SK-N-SH (cell line): ENCODE data around the gene U2AF1L4. TPM values are rescaled to one million over a fixed set of nuclear protein-coding genes. Genes with fewer than 3 reads are reported as not detected.

Source experiments
- CTCF ChIA-PET: fragments of 300-600, 350-600 bp; formaldehyde crosslinking; extraction: SDS; loops from one replicate; lab custom pipeline; 2021; lab: Yijun Ruan, JAX
- POLR2A ChIA-PET: fragments of 350-600 bp; sonication (Branson Sonifier 250); formaldehyde crosslinking; extraction: SDS; loops from one replicate; lab custom pipeline; 2020; ENCODE audit warnings: antibody characterized with exemption, inconsistent platforms; lab: Yijun Ruan, JAX
- DNase-seq: peaks from one replicate; pipeline ENCODE4 v3.0.0; 2012
- H2AFZ ChIP-seq: fragments of 200-600 bp; sonication (generic); 2 replicates; pipeline ENCODE4 v1.8.1; 2016; ENCODE audit warnings: antibody characterized with exemption, mild to moderate bottlenecking, low read depth
- H3F3A ChIP-seq: fragments of 200-600 bp; sonication (generic); replicated peaks from 2 replicates; pipeline ENCODE3; 2016; ENCODE audit warnings: antibody characterized with exemption, mild to moderate bottlenecking; ENCODE audit not compliant: insufficient read depth
- H3K27ac ChIP-seq, 2 experiments: fragments of 200-500 bp in 1 of 2; fragments of 200-600 bp in 1 of 2; sonication (Bioruptor generic) in 1 of 2; sonication (generic), shearing (Covaris generic) in 1 of 2; 2 replicates each; pipeline versions ENCODE4 v1.5.1 to v1.6.1; 2014 to 2016; ENCODE audit warnings: low read depth in 2 of 2, inconsistent platforms in 1 of 2, low read length in 1 of 2, mild to moderate bottlenecking in 1 of 2, mixed read lengths in 1 of 2
- H3K27me3 ChIP-seq: fragments of 200-600 bp; sonication (generic), shearing (Covaris generic); 2 replicates; pipeline ENCODE4 v1.6.1; 2016; ENCODE audit warnings: mixed run types; ENCODE audit not compliant: insufficient read depth
- H3K36me3 ChIP-seq, 2 experiments: fragments of 200-500 bp in 1 of 2; fragments of 200-600 bp in 1 of 2; sonication (Bioruptor generic) in 1 of 2; sonication (generic) in 1 of 2; replicated peaks in 1 of 2; 2 replicates each; pipeline versions ENCODE3 to v1.5.1; 2014 to 2016; ENCODE audit warnings: low read length in 1 of 2, mild to moderate bottlenecking in 1 of 2; ENCODE audit not compliant: insufficient read depth in 2 of 2, control insufficient read depth in 1 of 2
- H3K4me1 ChIP-seq, 2 experiments: fragments of 200-500 bp in 1 of 2; fragments of 200-600 bp in 1 of 2; sonication (Bioruptor generic) in 1 of 2; sonication (generic), shearing (Covaris generic) in 1 of 2; 2 replicates each; pipeline versions ENCODE4 v1.5.1 to v1.6.1; 2014 to 2016; ENCODE audit warnings: low read depth in 1 of 2, low read length in 1 of 2, mixed run types in 1 of 2; ENCODE audit not compliant: insufficient read depth in 2 of 2, control insufficient read depth in 1 of 2
- H3K4me2 ChIP-seq: fragments of 200-600 bp; sonication (generic), shearing (Covaris generic); 2 replicates; pipeline ENCODE4 v1.6.1; 2017; ENCODE audit warnings: mixed run types
- H3K4me3 ChIP-seq, 2 experiments: fragments of 200-500 bp in 1 of 2; fragments of 200-600 bp in 1 of 2; sonication (Bioruptor generic) in 1 of 2; sonication (generic), shearing (Covaris generic) in 1 of 2; 2 replicates each; pipeline versions ENCODE4 v1.5.1 to v1.8.1; 2014 to 2016; ENCODE audit warnings: low read depth in 2 of 2, inconsistent platforms in 1 of 2, low read length in 1 of 2, mild to moderate bottlenecking in 1 of 2, mixed read lengths in 1 of 2, moderate library complexity in 1 of 2
- H3K79me2 ChIP-seq: fragments of 200-600 bp; sonication (generic); 2 replicates; pipeline ENCODE4 v1.8.1; 2017; ENCODE audit warnings: mild to moderate bottlenecking; ENCODE audit not compliant: insufficient read depth
- H3K9ac ChIP-seq: fragments of 200-600 bp; sonication (generic); 2 replicates; pipeline ENCODE4 v1.6.1; 2017; ENCODE audit warnings: mixed run types
- H3K9me2 ChIP-seq: fragments of 200-600 bp; sonication (generic); 2 replicates; pipeline ENCODE4 v1.6.1; 2017; ENCODE audit warnings: mixed run types
- H3K9me3 ChIP-seq: fragments of 200-600 bp; sonication (generic); 2 replicates; pipeline ENCODE4 v1.6.1; 2017; ENCODE audit warnings: mixed run types, mild to moderate bottlenecking, moderate library complexity
- H4K20me1 ChIP-seq: fragments of 200-600 bp; sonication (generic); 2 replicates; pipeline ENCODE4 v1.6.1; 2017; ENCODE audit warnings: mild to moderate bottlenecking, mixed run types; ENCODE audit not compliant: insufficient read depth
- CHD2 ChIP-seq: fragments of 150-350 bp; IDR thresholded peaks from 2 replicates; pipeline ENCODE4 v1.6.1; 2018; ENCODE audit warnings: low read length; ENCODE audit not compliant: partially characterized antibody
- CTCF ChIP-seq: fragments of 200-600 bp; sonication (generic); IDR thresholded peaks from 2 replicates; pipeline ENCODE4 v1.6.1; 2017; ENCODE audit warnings: antibody characterized with exemption, mild to moderate bottlenecking, moderate library complexity
- EP300 ChIP-seq, 2 experiments: IDR thresholded peaks; 2 replicates each; pipeline versions ENCODE4 v1.4.0 to v1.6.1; 2012; ENCODE audit warnings: borderline replicate concordance in 1 of 2, low read depth in 1 of 2, low read length in 1 of 2
- EZH2phosphoT487 ChIP-seq: fragments of 200-600 bp; sonication (generic); IDR thresholded peaks from 2 replicates; pipeline ENCODE4 v1.6.1; 2017; ENCODE audit warnings: low read depth, mixed run types, mild to moderate bottlenecking, antibody characterized with exemption, moderate library complexity, borderline replicate concordance
- FOSL2 ChIP-seq: IDR thresholded peaks from 2 replicates; pipeline ENCODE4 v1.4.0; 2012; ENCODE audit warnings: low read depth, mild to moderate bottlenecking, moderate library complexity, borderline replicate concordance
- FOXJ3 ChIP-seq: sonication (generic); formaldehyde crosslinking; IDR thresholded peaks from 2 replicates; pipeline ENCODE4 v1.5.1; 2020; ENCODE audit warnings: mild to moderate bottlenecking, missing genetic modification reagents
- FOXM1 ChIP-seq: IDR thresholded peaks from 2 replicates; pipeline ENCODE4 v1.4.0; 2012; ENCODE audit warnings: low read depth, mild to moderate bottlenecking
- GABPA ChIP-seq: IDR thresholded peaks from 2 replicates; pipeline ENCODE4 v1.4.0; 2012; ENCODE audit warnings: low read depth, mild to moderate bottlenecking
- GATA2 ChIP-seq: sonication (generic); formaldehyde crosslinking; IDR thresholded peaks from 2 replicates; pipeline ENCODE4 v1.5.0; 2020; ENCODE audit warnings: mild to moderate bottlenecking, missing genetic modification reagents
- IRF3 ChIP-seq: fragments of 150-350 bp; IDR thresholded peaks from 2 replicates; pipeline ENCODE4 v1.6.1; 2016; ENCODE audit warnings: mild to moderate bottlenecking, low read depth, low read length
- JUND ChIP-seq: IDR thresholded peaks from 2 replicates; pipeline ENCODE4 v1.4.0; 2012
- MAX ChIP-seq: IDR thresholded peaks from 2 replicates; pipeline ENCODE4 v1.4.0; 2012; ENCODE audit warnings: low read depth
- MEF2A ChIP-seq: IDR thresholded peaks from 2 replicates; pipeline ENCODE4 v1.4.0; 2012; ENCODE audit warnings: low read depth, borderline replicate concordance
- MXI1 ChIP-seq: IDR thresholded peaks from 2 replicates; pipeline ENCODE4 v1.6.1; 2012; ENCODE audit warnings: mild to moderate bottlenecking, low read depth, low read length, improper control_type of control experiment
- NFIC ChIP-seq: IDR thresholded peaks from 2 replicates; pipeline ENCODE4 v1.4.0; 2012; ENCODE audit warnings: borderline replicate concordance
- NRF1 ChIP-seq: IDR thresholded peaks from 2 replicates; pipeline ENCODE4 v1.6.1; 2012; ENCODE audit warnings: low read depth, mild to moderate bottlenecking, low read length
- POLR2AphosphoS5 ChIP-seq: IDR thresholded peaks from 2 replicates; pipeline ENCODE4 v1.6.1; 2012; ENCODE audit warnings: low read depth, low read length
- RCOR1 ChIP-seq: fragments of 150-350 bp; IDR thresholded peaks from 2 replicates; pipeline ENCODE4 v1.6.1; 2017; ENCODE audit warnings: antibody characterized with exemption, low read length
- RFX5 ChIP-seq: IDR thresholded peaks from 2 replicates; pipeline ENCODE4 v1.6.1; 2012; ENCODE audit warnings: mild to moderate bottlenecking, improper control_type of control experiment, low read length
- SIN3A ChIP-seq: IDR thresholded peaks from 2 replicates; pipeline ENCODE4 v1.6.1; 2012; ENCODE audit warnings: low read depth, mild to moderate bottlenecking, low read length, moderate library complexity, borderline replicate concordance
- SMC3 ChIP-seq: IDR thresholded peaks from 2 replicates; pipeline ENCODE4 v1.6.1; 2012; ENCODE audit warnings: low read depth, low read length, improper control_type of control experiment
- TAF1 ChIP-seq: IDR thresholded peaks from 2 replicates; pipeline ENCODE4 v1.6.1; 2012; ENCODE audit warnings: low read depth, mild to moderate bottlenecking, low read length, moderate library complexity, borderline replicate concordance
- TCF12 ChIP-seq: IDR thresholded peaks from 2 replicates; pipeline ENCODE4 v1.4.0; 2012
- TEAD4 ChIP-seq: IDR thresholded peaks from 2 replicates; pipeline ENCODE4 v1.4.0; 2012; ENCODE audit warnings: mild to moderate bottlenecking, borderline replicate concordance; ENCODE audit not compliant: insufficient read depth
- USF2 ChIP-seq: fragments of 150-350 bp; IDR thresholded peaks from 2 replicates; pipeline ENCODE4 v1.6.1; 2017; ENCODE audit warnings: antibody characterized with exemption, low read length, low read depth, borderline replicate concordance
- YY1 ChIP-seq: IDR thresholded peaks from 2 replicates; pipeline ENCODE4 v1.4.0; 2012; ENCODE audit warnings: low read depth, mild to moderate bottlenecking
- ZBTB33 ChIP-seq: IDR thresholded peaks from 2 replicates; pipeline ENCODE4 v1.4.0; 2012; ENCODE audit warnings: low read depth, borderline replicate concordance
- WGBS: methylation state at CpG from one replicate; pipeline ENCODE4 v1.1.6; 2017; ENCODE audit warnings: low lambda C conversion rate; 5-methylcytosine and 5-hydroxymethylcytosine counted together
- polyA plus RNA-seq, 3 experiments: library from polyadenylated mRNA; depleted of rRNA; stranded (reverse); fragments of >200 nt; gene quantifications; 2 replicates each; pipeline ENCODE4 v1.2.3, GENCODE V29; 2012

The U2AF1L4 gene
- polyA plus RNA-seq, 1 of the 3 experiments (the other 2 are of a cell fraction), result 25.9 TPM

- Histone ChIP-seq H3K36me3 (peaks cover 9 to 19% of the 10 kb centered on the region in 2 experiments), H4K20me1 (no peaks in the 10 kb centered on the region), H3K9me2 (no peaks in the 10 kb centered on the region), H3K9me3 (no peaks in the 10 kb centered on the region), H2AFZ (peak within 1 kb of the TSS; percentile 83), H3K4me1 (peaks cover 13 to 21% of the 10 kb centered on the region in 2 experiments; a peak in 3 of 4 replicates), H3K27me3 (no peaks in the 10 kb centered on the region), H3K9ac (peak within 1 kb of the TSS; percentile 93), H3K4me2 (peak within 1 kb of the TSS; percentile 99), H3K27ac (peak within 1 kb of the TSS; percentile 52 to 58; a peak in 3 of 4 replicates), H3K4me3 (peak within 1 kb of the TSS; percentile 88 to 99), H3F3A (peaks cover 14% of the 10 kb centered on the region), H3K79me2 (peaks cover 51% of the 10 kb centered on the region)
- CTCF ChIA-PET, result interaction anchor here (0.7 to 1.2 kb wide), 3 partner anchors 25 to 183 kb away, joined by 3 to 4 read pairs (median 3); no protein-coding TSS in a partner anchor
- POLR2A ChIA-PET, result interaction anchor here (0.8 to 1.7 kb wide), 3 partner anchors 9 to 120 kb away, joined by 4 to 11 read pairs (median 7); partner anchors contain the start of genes APLP1 and HSPB6
- peak; percentile 93 for DNase-seq
- WGBS, result 2% methylated on average over 29 of the region's 45 CpGs
- TF ChIP-seq CTCF (no peak), FOXM1 (no peak), MAX (peak; percentile 54; the same call in 1 of the 2 replicates), TCF12 (no peak; the same call in 1 of the 2 replicates), EZH2phosphoT487 (no peak), USF2 (no peak), TAF1 (peak; percentile 46; the same call in 1 of the 2 replicates), SMC3 (no peak), POLR2AphosphoS5 (peak; percentile 81), YY1 (peak; percentile 59; the same call in 1 of the 2 replicates), JUND (no peak), EP300 (IDR thresholded peaks at IDR 0.05; ENCODE audit: borderline replicate concordance in 1 of 2, low read depth in 1 of 2, low read length in 1 of 2) (no peak), MXI1 (peak; percentile 89), GATA2 (CRISPR knock-in tag) (no peak), FOSL2 (no peak), SIN3A (no peak), RCOR1 (peak; percentile 27; the same call in 1 of the 2 replicates), NFIC (0 out of 2 replicates have a peak, but pooled peaks have one; percentile 17), GABPA (peak; percentile 91), RFX5 (no peak), TEAD4 (no peak), NRF1 (peak; percentile 85), CHD2 (peak; percentile 99), MEF2A (no peak), FOXJ3 (no peak), ZBTB33 (peak; percentile 96), IRF3 (peak; percentile 85)
Measured at GRCh38 chr19:35748106-35749020, 3.1 kb upstream of the U2AF1L4 start, which contains the start of gene LIN37. TSS of gene LIN37 (plus strand) at chr19:35748576. CDS start at chr19:35748725, 149 bp downstream.
